ENCODE results near the gene GABBR1. TPM values are rescaled to one million over a fixed set of nuclear protein-coding genes. Genes with fewer than 3 reads are reported as not detected.

Gene GABBR1
- total and polyA plus RNA-seq, 5 donors: 34.8 to 40.0 (median 36.8) TPM

DNA sequence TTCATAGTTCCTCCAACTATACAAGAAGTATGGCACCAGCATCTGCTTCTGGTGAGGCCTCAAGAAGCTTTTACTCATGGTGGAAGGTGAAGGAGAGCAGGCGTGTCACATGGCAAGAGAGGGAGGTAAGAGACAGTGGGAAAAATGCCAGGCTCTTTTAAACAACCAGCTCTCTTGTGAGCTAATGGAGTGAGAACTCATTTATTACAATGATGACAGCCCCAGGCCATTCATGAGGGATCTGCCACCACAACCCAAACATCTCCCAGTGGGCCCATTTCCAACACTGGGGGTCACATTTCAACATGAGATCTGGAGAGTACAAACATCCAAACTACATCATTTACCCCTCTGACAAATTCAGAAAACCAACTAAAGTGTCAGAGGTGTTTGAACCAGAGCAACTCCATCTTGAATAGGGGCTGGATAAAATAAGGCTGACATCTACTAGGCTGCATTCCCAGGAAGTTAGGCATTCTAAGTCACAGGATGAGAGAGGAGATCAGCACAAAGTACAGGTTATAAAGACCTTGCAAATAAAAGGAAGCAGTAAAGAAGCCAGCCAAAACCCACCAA is 71.3 kb downstream of the GABBR1 start:
- DNase-seq: no peak
- intact Hi-C loops (cut with DNase I): no loop called here
- Histone ChIP-seq H3K27ac (ENCODE audit: low read length) (no peak overlapping the region), H3K4me3 (ENCODE audit: low read length) (no peak overlapping the region), H3K27me3 (ENCODE audit: control insufficient read depth, insufficient read depth) (peaks cover 3% of the 10 kb centered on the region), H3K4me1 (ENCODE audit: control insufficient read depth, insufficient read depth, low read length) (no peaks in the 10 kb centered on the region), H3K9me3 (ENCODE audit: control insufficient read depth, low read length) (no peaks in the 10 kb centered on the region)
- 67% methylated on average over 1 of the region's 1 CpG for WGBS
- no peak for ATAC-seq

DNA sequence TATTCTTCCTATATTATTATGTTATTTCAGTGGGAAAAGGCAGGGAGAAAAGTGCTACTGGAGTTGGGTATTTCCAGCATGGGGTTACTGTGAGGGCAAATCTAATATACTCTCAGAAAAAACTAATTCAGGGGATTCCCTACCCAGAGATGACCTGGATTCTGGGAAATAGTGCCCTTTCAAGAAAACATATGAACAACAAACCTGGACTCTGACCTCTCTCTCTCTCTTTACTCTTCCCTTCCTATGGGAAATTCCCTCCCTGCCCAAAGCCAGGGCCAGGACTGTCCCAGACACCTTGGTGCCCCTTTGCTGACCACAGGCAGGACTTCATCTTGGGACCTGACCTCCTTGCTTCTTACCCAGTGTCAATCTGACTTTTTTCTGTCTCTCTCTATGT is 71.9 kb downstream of the GABBR1 start:
- no peaks in the 10 kb centered on the region for H3K9me3 ChIP-seq (ENCODE audit: control insufficient read depth, low read length)
- H3K27ac ChIP-seq (ENCODE audit: low read length): no peak overlapping the region
- no peak overlapping the region for H3K4me3 ChIP-seq (ENCODE audit: low read length)
- ATAC-seq: no peak
- intact Hi-C loops (cut with DNase I): no loop called here
- H3K27me3 ChIP-seq (ENCODE audit: control insufficient read depth, insufficient read depth): peaks cover 3% of the 10 kb centered on the region
- no peak for DNase-seq
- H3K4me1 ChIP-seq (ENCODE audit: control insufficient read depth, insufficient read depth, low read length): no peaks in the 10 kb centered on the region

DNA sequence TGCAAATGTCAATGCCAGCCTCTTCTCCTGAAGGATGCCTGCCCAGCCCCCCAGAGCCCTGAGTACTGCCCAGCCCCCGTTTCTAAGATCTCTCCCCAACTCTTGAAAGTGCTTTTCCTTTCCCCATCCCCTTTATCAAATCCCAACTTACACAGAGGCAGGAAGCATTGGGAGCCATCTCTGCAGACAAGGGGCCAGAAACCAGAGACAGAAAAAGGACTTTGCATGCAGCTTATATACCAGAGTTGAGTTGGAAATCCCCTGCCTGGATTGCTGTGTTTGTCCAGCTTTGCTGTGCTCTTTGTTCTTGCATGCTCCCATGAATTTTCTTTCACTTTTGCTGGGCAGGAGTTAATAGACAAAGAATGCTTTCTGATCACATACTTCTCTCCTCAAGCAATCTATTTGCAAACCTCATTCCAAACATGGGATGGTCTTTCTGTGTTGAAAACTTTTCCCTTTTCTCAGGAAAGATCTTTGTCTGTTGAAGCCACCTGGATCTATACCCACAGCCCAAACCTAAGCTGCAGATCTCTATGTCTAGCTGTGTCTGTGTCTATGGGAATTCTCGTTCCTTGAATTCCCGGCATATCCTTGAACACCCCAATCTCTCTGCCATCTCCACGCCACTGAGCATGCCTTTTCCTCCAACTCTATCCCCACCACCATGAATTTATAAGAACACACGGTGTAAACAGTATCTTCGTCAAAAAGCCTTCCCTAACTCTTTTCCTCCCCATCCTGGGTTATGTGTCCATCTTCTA is 73.3 kb downstream of the GABBR1 start, which contains the start of gene UBD:
UBD (minus strand) TSS at position 209 of the 764 bp plus-strand sequence; CDS start at position 178, 31 bp downstream.
- Histone ChIP-seq H3K9me3 (ENCODE audit: control insufficient read depth, low read length) (no peaks in the 10 kb centered on the region), H3K27ac (ENCODE audit: low read length) (no peak within 1 kb of the TSS), H3K27me3 (ENCODE audit: control insufficient read depth, insufficient read depth) (peaks cover 7% of the 10 kb centered on the region), H3K4me3 (ENCODE audit: low read length) (no peak within 1 kb of the TSS), H3K4me1 (ENCODE audit: control insufficient read depth, insufficient read depth, low read length) (no peaks in the 10 kb centered on the region)
- 68% methylated on average over 6 of the region's 6 CpGs for WGBS
- no peak for ATAC-seq
- no peak for DNase-seq
- intact Hi-C loops (cut with DNase I): no loop called here

DNA sequence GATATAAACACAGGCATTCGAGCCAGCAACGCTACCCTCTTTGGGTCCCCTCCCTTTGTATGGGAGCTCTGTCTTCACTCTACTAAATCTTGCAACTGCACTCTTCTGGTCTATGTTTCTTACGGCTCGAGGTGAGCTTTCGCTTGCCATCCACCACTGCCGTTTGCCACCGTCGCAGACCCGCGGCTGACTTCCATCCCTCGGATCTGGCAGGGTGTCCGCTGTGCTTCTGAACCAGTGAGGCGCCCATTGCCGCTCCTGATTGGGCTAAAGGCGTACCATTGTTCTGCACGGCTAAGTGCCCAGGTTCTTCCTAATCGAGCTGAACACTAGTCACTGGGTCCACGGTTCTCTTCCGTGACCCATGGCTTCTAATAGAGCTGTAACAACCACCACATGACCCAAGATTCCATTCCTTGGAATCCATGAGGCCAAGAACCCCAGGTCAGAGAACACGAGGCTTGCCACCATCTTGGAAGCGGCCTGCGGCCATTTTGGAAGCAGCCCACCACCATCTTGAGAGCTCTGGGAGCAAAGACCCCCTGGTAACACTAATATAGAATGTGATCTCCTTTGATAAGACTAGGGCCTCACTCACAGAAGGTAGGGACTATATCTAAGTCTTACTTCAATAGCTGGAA is 74.4 kb downstream of the GABBR1 start:
- 82% methylated on average over 22 of the region's 22 CpGs for WGBS
- intact Hi-C loops (cut with DNase I): no loop called here
- no peak for DNase-seq
- ATAC-seq: no peak
- Histone ChIP-seq H3K9me3 (ENCODE audit: control insufficient read depth, low read length) (no peaks in the 10 kb centered on the region), H3K27ac (ENCODE audit: low read length) (no peak overlapping the region), H3K4me3 (ENCODE audit: low read length) (no peak overlapping the region), H3K4me1 (ENCODE audit: control insufficient read depth, insufficient read depth, low read length) (no peaks in the 10 kb centered on the region), H3K27me3 (ENCODE audit: control insufficient read depth, insufficient read depth) (peaks cover 7% of the 10 kb centered on the region)

DNA sequence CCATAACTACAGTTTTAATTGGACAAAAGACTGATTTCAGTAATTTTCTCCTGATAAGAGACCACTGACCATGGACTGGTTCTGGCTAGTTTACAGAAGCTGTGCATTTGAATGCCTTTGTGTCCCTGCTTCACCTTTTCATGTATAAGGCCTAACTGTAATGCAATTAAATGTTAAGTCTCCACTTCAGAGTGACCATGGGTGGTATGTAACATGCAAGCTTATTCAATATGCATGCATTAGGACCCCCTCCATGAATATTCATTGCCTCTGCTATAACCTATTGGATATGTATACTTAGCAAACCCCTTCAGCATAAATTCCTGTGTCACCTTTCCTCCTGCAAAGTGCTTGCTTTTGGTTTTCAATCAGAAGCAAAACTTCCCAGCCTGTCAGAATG is 75.7 kb downstream of the GABBR1 start:
- H3K4me3 ChIP-seq (ENCODE audit: low read length): no peak overlapping the region
- DNase-seq: no peak
- intact Hi-C loops (cut with DNase I): no loop called here
- no peaks in the 10 kb centered on the region for H3K9me3 ChIP-seq (ENCODE audit: control insufficient read depth, low read length)
- H3K27me3 ChIP-seq (ENCODE audit: control insufficient read depth, insufficient read depth): peaks cover 7% of the 10 kb centered on the region
- peaks cover 4% of the 10 kb centered on the region for H3K4me1 ChIP-seq (ENCODE audit: control insufficient read depth, insufficient read depth, low read length)
- ATAC-seq: no peak
- H3K27ac ChIP-seq (ENCODE audit: low read length): no peak overlapping the region

DNA sequence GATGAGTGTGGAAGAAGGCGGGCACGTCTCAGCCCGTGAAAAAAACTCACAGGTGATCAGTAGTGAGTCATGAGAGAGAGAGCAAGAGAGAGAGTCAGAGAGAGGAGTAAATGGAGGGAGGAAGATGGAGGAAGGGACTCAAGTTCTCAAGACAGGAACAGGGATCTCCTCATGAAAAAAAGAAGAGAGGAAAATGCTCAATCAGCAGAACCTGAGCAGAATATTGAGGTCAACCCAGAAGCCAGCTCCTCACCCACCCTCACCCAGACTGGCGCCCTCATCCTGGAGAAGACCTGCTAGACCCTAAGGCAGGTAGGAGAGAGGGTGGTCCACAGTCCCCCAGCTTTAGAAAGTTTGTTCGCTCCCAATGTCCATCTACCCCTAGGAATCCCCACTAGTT is 78.2 kb downstream of the GABBR1 start:
- peaks cover 4% of the 10 kb centered on the region for H3K4me1 ChIP-seq (ENCODE audit: control insufficient read depth, insufficient read depth, low read length)
- 83% methylated on average over 5 of the region's 5 CpGs for WGBS
- H3K27ac ChIP-seq (ENCODE audit: low read length): no peak overlapping the region
- peaks cover 7% of the 10 kb centered on the region for H3K27me3 ChIP-seq (ENCODE audit: control insufficient read depth, insufficient read depth)
- no peak overlapping the region for H3K4me3 ChIP-seq (ENCODE audit: low read length)
- DNase-seq (no peak), ATAC-seq (no peak)
- intact Hi-C loops (cut with DNase I): no loop called here
- no peaks in the 10 kb centered on the region for H3K9me3 ChIP-seq (ENCODE audit: control insufficient read depth, low read length)

DNA sequence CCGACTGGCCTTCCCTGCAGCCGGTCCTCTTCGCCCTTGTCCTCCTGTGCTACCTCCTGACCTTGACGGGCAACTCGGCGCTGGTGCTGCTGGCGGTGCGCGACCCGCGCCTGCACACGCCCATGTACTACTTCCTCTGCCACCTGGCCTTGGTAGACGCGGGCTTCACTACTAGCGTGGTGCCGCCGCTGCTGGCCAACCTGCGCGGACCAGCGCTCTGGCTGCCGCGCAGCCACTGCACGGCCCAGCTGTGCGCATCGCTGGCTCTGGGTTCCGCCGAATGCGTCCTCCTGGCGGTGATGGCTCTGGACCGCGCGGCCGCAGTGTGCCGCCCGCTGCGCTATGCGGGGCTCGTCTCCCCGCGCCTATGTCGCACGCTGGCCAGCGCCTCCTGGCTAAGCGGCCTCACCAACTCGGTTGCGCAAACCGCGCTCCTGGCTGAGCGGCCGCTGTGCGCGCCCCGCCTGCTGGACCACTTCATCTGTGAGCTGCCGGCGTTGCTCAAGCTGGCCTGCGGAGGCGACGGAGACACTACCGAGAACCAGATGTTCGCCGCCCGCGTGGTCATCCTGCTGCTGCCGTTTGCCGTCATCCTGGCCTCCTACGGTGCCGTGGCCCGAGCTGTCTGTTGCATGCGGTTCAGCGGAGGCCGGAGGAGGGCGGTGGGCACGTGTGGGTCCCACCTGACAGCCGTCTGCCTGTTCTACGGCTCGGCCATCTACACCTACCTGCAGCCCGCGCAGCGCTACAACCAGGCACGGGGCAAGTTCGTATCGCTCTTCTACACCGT is 79.5 kb downstream of the GABBR1 start:
- Histone ChIP-seq H3K4me1 (ENCODE audit: control insufficient read depth, insufficient read depth, low read length) (peaks cover 4% of the 10 kb centered on the region), H3K9me3 (ENCODE audit: control insufficient read depth, low read length) (no peaks in the 10 kb centered on the region), H3K27me3 (ENCODE audit: control insufficient read depth, insufficient read depth) (peaks cover 7% of the 10 kb centered on the region), H3K27ac (ENCODE audit: low read length) (no peak overlapping the region), H3K4me3 (ENCODE audit: low read length) (peak overlapping the region; percentile 39)
- 2% methylated on average over 83 of the region's 83 CpGs for WGBS
- ATAC-seq: peak; percentile 91 to 92
- intact Hi-C loops (cut with DNase I): no loop called here
- peak; percentile 86 to 89 (median 86) for DNase-seq

DNA sequence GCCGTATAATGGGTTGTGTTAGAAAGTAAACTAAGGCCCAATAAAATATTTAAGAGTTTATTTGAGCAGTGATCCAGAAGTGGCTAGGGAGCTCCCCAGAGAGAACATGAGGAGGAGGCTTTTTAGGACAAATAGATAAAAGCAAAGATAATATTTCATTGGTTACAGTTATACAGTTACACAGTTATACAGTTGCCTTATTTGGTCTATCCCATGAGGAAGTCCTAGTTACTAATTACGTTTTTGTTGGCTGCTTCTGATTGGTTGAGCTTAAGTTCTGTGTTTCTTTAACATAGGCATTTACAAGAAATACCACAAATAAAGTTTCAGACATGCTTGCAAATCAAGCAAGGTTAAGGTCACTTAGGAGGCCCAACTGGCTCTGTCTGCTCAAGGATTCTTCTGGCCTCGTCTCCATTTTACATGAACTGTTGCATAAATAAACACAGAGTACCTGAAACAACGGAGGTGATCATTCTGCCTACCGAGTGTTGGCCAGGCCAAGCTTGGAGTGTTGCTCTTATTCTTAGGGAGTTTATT is 80.4 kb downstream of the GABBR1 start:
- H3K4me1 ChIP-seq (ENCODE audit: control insufficient read depth, insufficient read depth, low read length): peaks cover 4% of the 10 kb centered on the region
- no peaks in the 10 kb centered on the region for H3K9me3 ChIP-seq (ENCODE audit: control insufficient read depth, low read length)
- 25% methylated on average over 5 of the region's 5 CpGs for WGBS
- no peak overlapping the region for H3K27ac ChIP-seq (ENCODE audit: low read length)
- DNase-seq: no peak
- intact Hi-C loops (cut with DNase I): no loop called here
- peaks cover 4% of the 10 kb centered on the region for H3K27me3 ChIP-seq (ENCODE audit: control insufficient read depth, insufficient read depth)
- ATAC-seq: peak; percentile 83 to 89
- peak overlapping the region; percentile 39 for H3K4me3 ChIP-seq (ENCODE audit: low read length)

DNA sequence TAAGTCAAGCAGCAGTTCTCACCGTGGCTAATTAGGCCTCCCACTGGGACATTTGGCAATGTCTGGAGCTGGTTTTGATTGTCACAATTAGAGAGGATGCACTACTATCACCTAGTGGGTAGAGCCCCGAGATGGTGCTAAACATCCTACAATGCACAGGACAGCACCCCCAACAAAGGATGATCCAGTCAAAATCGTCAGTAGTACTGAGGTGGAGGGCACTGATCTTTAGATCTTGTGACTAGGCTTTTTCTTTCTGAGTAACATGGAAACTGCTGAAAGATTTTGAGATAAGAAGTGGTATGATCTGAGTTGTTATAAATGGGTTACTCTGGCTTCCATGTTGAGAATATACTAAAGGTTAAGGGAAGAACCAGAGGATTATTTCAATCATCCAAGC is 85.4 kb downstream of the GABBR1 start:
- no peak for ATAC-seq
- Histone ChIP-seq H3K27ac (ENCODE audit: low read length) (no peak overlapping the region), H3K4me3 (ENCODE audit: low read length) (no peak overlapping the region), H3K9me3 (ENCODE audit: control insufficient read depth, low read length) (no peaks in the 10 kb centered on the region), H3K4me1 (ENCODE audit: control insufficient read depth, insufficient read depth, low read length) (no peaks in the 10 kb centered on the region), H3K27me3 (ENCODE audit: control insufficient read depth, insufficient read depth) (no peaks in the 10 kb centered on the region)
- 22% methylated on average over 3 of the region's 3 CpGs for WGBS
- intact Hi-C loops (cut with DNase I): no loop called here
- no peak for DNase-seq

DNA sequence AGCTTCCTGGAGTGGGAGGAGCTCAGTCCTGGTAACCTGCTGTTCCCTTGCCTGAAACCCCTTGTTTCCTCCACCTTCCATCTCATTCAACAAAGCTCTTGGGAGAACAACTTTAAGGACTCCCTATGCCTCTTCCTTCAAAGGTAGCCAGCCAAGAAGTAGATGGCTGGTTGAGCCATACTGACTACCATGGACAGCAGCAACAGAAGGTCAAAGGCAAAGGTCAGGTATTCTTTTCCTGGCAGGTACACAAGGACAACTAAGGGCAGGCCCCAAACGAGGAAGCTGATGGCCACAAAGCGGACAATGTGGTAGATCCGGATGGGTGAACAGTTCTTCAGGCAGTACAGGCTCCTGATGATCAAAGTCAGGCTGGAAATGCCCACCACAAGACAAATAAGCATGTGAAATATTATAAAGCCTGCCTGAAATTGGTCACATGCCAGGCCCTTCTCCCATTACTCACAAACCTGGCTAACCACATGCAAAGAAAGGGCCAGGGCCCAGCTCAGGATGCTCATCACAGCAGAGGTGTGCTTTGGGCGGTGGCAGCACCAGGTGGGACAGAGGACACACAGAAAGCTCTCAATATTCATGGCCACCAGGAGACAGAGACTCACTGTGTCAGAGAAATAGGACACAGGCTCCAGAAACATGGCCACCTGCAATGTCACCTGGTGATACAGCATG is 95.1 kb downstream of the GABBR1 start:
- no peaks in the 10 kb centered on the region for H3K27me3 ChIP-seq (ENCODE audit: control insufficient read depth, insufficient read depth)
- intact Hi-C loops (cut with DNase I): no loop called here
- ATAC-seq: no peak
- no peak overlapping the region for H3K4me3 ChIP-seq (ENCODE audit: low read length)
- no peak overlapping the region for H3K27ac ChIP-seq (ENCODE audit: low read length)
- H3K4me1 ChIP-seq (ENCODE audit: control insufficient read depth, insufficient read depth, low read length): no peaks in the 10 kb centered on the region
- H3K9me3 ChIP-seq (ENCODE audit: control insufficient read depth, low read length): no peaks in the 10 kb centered on the region
- no peak for DNase-seq
- 73% methylated on average over 4 of the region's 4 CpGs for WGBS

Data from right cardiac atrium (tissue), 5 donors.